Activated naive CD4-positive, alpha-beta T cell treated with anti-CD3 and anti-CD28 coated beads for 36 hours (primary cell): ENCODE measurements around the gene LIPK. TPM values are rescaled to one million over a fixed set of nuclear protein-coding genes. Genes with fewer than 3 reads are reported as not detected.

Experiments
- CTCF ChIA-PET: fragments of 350-600 bp; sonication (Branson Sonifier 250); formaldehyde crosslinking; loops from one replicate; lab custom pipeline; 2021; ENCODE audit warnings: antibody characterized with exemption; lab: Charles Lee
- DNase-seq: peaks from one replicate; pipeline ENCODE4 v3.0.0-alpha.2; 2020
- H3K27ac Mint-ChIP-seq: one replicate; pipeline ENCODE4 v1.8.0; 2021; ENCODE audit warnings: mild to moderate bottlenecking, mixed read lengths
- H3K27me3 Mint-ChIP-seq: one replicate; pipeline ENCODE4 v1.8.0; 2021; ENCODE audit warnings: low read depth, mixed read lengths
- H3K36me3 Mint-ChIP-seq: one replicate; pipeline ENCODE4 v1.8.0; 2021; ENCODE audit warnings: low read depth, mixed read lengths
- H3K4me1 Mint-ChIP-seq: one replicate; pipeline ENCODE4 v1.8.0; 2021; ENCODE audit warnings: low read depth, mixed read lengths
- H3K4me3 Mint-ChIP-seq: one replicate; pipeline ENCODE4 v1.8.0; 2021; ENCODE audit warnings: mild to moderate bottlenecking, moderate library complexity, mixed read lengths
- H3K9me3 Mint-ChIP-seq: one replicate; pipeline ENCODE4 v1.8.0; 2021; ENCODE audit warnings: mixed read lengths
- intact Hi-C: fragments of 100-400 bp; cut with micrococcal nuclease; formaldehyde crosslinking; loops from one replicate; pipeline ENCODE4 v1.15.1; 2023
- total RNA-seq, 2 experiments: library from RNA; stranded (reverse); gene quantifications; one replicate each; pipeline ENCODE4 v1.2.3, GENCODE V29; 2021

The LIPK gene
- total RNA-seq, 2 experiments from 2014 or later = not detected

DNA sequence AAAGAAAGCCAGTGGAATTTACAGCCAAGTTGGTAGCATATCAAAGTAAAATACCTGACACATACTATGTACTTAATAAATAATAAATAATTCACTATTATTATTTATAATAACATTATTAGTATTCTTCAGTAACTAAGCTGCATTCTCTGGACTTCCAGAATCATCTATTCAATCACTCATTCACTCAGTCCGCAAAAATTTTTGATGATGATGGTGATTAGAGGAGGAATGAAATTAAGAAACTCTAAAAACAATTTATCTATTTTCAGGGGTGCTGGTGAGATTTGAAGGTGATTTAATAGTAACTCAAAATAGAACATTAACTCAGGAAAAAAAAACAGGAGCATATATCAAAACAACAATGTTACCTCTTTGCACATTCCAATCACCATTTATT lies 50.6 kb downstream of the LIPK start:
- DNase-seq = no peak
- Mint-ChIP-seq H3K36me3 (no peaks in the 10 kb centered on the region), H3K9me3 (no peaks in the 10 kb centered on the region), H3K27ac (no peak overlapping the region), H3K4me3 (no peak overlapping the region), H3K27me3 (peaks cover 7% of the 10 kb centered on the region), H3K4me1 (peaks cover 10% of the 10 kb centered on the region)
- CTCF ChIA-PET = interaction anchor here (0.9 kb wide), 1 partner anchor 70 kb away, joined by 3 read pairs; no protein-coding TSS in a partner anchor
- intact Hi-C loops = loop anchor here (1.0 to 10.0 kb wide), 2 partner anchors 49 to 692 kb away; no protein-coding TSS in a partner anchor

DNA sequence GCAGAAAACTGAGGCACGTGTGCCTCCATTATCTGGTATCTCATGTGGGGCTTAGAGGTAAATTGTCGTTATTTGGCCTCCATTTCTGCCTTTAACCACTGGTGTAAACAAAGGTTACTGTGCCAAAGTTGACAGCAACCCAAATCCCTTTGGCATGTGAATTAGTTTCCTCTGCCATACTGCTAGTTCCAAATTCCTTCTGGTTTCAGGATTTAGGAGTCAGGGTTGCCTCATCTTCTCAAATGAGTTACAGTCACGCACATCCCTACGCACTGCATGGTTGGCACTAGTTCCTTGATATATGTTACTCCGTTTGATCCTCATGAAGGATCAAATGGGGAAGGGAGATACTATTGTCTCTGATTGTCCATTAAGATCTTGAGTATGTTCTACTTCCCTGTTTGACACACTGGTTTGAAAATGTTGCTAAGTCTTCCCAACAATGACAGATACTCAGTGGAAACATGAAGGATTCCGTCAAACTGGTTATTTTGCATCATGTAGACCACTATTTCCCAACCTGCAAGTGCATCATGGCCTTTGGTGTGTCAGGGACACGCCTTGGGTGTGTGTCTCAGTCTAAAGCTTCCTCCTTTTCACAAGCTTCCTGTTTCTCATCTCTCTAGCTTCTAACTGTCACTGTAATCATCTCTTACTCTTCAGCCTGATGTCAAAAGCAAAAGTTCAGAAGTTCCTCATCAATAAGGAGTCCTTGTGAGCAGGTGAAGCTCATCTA lies 53.5 kb downstream of the LIPK start, which contains the start of gene LIPN:
LIPN (plus strand) TSS at position 655 of the 736 bp plus-strand sequence. CDS start 1,386 bp downstream, outside the sequence.
- DNase-seq = no peak
- Mint-ChIP-seq H3K9me3 (no peaks in the 10 kb centered on the region), H3K4me3 (no peak within 1 kb of the TSS), H3K36me3 (no peaks in the 10 kb centered on the region), H3K27me3 (peaks cover 5% of the 10 kb centered on the region), H3K27ac (no peak within 1 kb of the TSS), H3K4me1 (peaks cover 13% of the 10 kb centered on the region)
- intact Hi-C loops = loop anchor here (10.0 kb wide), 1 partner anchor 695 kb away; no protein-coding TSS in a partner anchor
- CTCF ChIA-PET = no interaction called here

DNA sequence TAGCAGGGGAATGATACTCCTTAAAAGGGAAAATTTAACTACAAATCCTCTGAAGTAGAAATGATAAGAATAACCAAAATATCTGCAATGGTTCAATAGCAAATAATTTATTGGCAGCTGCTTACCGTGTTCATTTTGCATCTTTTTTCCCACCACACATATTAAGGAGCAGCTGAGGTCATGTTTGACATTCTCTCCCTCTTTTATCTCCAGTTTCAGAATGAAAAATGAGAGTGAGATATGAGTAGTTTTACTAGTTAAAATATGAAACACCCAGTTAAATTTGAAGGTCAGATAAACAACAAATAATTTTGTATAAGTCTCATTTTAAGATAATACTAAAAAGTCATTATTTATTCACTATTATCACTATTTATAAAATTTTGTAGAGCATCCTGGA lies 56.9 kb downstream of the LIPK start:
- H3K9me3 Mint-ChIP-seq = no peaks in the 10 kb centered on the region
- CTCF ChIA-PET = no interaction called here
- no peak overlapping the region for H3K4me3 Mint-ChIP-seq
- intact Hi-C loops = no loop called here
- H3K27me3 Mint-ChIP-seq = peaks cover 1% of the 10 kb centered on the region
- H3K36me3 Mint-ChIP-seq = no peaks in the 10 kb centered on the region
- no peak for DNase-seq
- H3K27ac Mint-ChIP-seq = no peak overlapping the region
- peaks cover 6% of the 10 kb centered on the region for H3K4me1 Mint-ChIP-seq

DNA sequence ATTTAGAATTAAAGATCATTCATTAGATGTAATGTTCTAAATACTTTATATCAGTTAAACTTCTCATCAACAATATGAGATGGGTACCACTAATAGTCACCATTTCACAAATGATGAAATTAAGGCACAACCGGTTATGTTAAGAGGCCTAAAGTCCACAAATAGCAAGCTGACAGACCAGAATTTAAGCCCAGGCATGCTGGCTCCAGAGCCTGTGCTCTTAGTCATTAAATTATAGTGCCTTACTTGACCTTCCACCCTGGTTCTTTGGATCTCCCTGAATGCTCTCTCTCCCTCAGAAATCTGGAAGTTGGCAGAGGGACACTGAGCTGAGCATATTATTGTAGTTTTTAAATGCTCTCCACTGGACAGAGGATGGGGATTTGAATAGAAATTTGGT lies 57.4 kb downstream of the LIPK start:
- CTCF ChIA-PET = interaction anchor here (0.9 to 2.0 kb wide), 3 partner anchors 14 to 76 kb away, joined by 3 to 6 read pairs (median 4); no protein-coding TSS in a partner anchor
- Mint-ChIP-seq H3K4me3 (no peak overlapping the region), H3K27ac (no peak overlapping the region), H3K27me3 (peaks cover 1% of the 10 kb centered on the region), H3K9me3 (no peaks in the 10 kb centered on the region), H3K4me1 (peaks cover 6% of the 10 kb centered on the region), H3K36me3 (no peaks in the 10 kb centered on the region)
- intact Hi-C loops = no loop called here
- no peak for DNase-seq

DNA sequence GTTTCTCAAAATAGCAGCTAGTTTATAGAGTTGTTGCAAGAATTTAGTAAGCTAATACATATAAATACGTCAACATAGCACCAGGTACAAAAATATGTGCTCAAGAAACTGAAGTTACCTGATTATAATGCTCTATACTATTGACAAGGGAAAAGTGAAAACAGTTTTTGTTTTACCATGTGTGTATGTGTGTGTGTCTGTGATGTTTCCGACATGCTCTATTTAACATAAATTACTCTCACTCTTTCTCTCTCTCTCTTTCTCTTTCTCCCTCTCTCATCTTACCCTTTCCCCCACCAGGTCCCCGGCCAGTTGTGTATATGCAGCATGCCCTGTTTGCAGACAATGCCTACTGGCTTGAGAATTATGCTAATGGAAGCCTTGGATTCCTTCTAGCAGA lies 58.1 kb downstream of the LIPK start:
- no peak for DNase-seq
- H3K4me3 Mint-ChIP-seq = no peak overlapping the region
- H3K9me3 Mint-ChIP-seq = no peaks in the 10 kb centered on the region
- H3K27ac Mint-ChIP-seq = no peak overlapping the region
- H3K27me3 Mint-ChIP-seq = peaks cover 1% of the 10 kb centered on the region
- CTCF ChIA-PET = interaction anchor here (0.7 to 2.0 kb wide), 4 partner anchors 13 to 167 kb away, joined by 3 to 7 read pairs (median 5); no protein-coding TSS in a partner anchor
- no peaks in the 10 kb centered on the region for H3K36me3 Mint-ChIP-seq
- peaks cover 6% of the 10 kb centered on the region for H3K4me1 Mint-ChIP-seq
- intact Hi-C loops = no loop called here

DNA sequence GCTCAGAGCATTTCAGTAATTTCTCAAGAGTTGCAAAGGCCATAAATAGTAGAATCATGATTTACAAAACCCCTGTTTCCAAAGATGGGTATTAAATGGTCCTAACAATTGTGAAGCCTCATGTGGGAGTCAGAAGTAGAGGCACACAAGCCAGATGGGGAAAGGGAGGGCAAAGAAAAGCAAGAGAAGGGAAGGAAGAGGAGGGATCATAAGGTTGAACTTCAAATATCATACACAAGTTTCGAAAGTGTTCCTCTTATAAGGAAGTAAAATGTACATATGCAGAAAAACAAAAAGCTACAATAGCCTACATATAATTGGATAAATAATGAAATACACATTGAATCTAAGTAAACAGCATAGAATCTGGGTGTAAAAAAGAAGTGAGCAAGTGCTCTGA lies 59.8 kb downstream of the LIPK start:
- H3K27ac Mint-ChIP-seq = no peak overlapping the region
- no peaks in the 10 kb centered on the region for H3K9me3 Mint-ChIP-seq
- DNase-seq = no peak
- peaks cover 2% of the 10 kb centered on the region for H3K4me1 Mint-ChIP-seq
- peaks cover 1% of the 10 kb centered on the region for H3K27me3 Mint-ChIP-seq
- no peaks in the 10 kb centered on the region for H3K36me3 Mint-ChIP-seq
- no peak overlapping the region for H3K4me3 Mint-ChIP-seq
- CTCF ChIA-PET = no interaction called here
- intact Hi-C loops = no loop called here

DNA sequence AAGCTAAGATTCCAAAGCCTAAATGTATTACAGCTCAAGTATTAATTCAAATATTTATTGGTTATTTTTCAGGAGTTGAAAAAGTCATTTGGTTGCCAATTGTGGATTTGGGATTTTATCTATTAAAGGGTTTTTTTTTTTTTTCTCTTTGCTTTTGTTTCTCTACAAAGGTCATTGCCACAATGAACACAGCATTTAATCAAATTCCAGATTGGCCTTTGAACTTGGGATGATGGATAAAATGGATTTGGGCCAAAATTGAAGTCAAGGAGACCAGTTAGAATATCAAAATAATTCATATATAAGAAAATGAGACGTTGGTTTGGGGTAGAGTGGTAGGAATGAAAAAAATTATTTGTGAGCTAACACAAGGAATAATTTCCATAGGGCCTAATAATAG lies 63.3 kb downstream of the LIPK start:
- Mint-ChIP-seq H3K9me3 (peaks cover 2% of the 10 kb centered on the region), H3K36me3 (peaks cover 2% of the 10 kb centered on the region), H3K4me3 (no peak overlapping the region), H3K4me1 (no peaks in the 10 kb centered on the region), H3K27ac (no peak overlapping the region), H3K27me3 (peaks cover 6% of the 10 kb centered on the region)
- DNase-seq = no peak
- intact Hi-C loops = no loop called here
- CTCF ChIA-PET = no interaction called here

DNA sequence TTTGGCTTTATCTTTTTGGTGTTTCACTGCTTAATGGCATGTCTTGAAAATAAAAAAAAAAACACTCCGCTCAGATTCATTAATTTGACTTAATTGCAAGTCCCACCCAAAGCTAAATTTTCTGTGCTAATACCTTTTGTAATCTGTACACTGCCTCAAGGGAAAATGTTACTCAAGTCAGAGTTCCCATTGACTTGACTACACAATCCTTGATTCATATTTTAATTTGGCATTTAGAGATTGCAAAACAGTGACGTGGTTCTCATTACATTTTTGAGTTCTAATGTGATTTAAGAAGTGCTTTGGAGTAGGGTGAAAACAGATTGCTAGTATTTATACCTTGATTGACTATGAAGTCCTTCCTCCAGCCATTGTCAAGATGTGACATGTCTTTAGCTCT lies 75.2 kb downstream of the LIPK start:
- Mint-ChIP-seq H3K36me3 (no peaks in the 10 kb centered on the region), H3K27me3 (peaks cover 7% of the 10 kb centered on the region), H3K4me1 (no peaks in the 10 kb centered on the region), H3K4me3 (no peak overlapping the region), H3K9me3 (no peaks in the 10 kb centered on the region), H3K27ac (no peak overlapping the region)
- no peak for DNase-seq
- intact Hi-C loops = no loop called here
- CTCF ChIA-PET = no interaction called here

DNA sequence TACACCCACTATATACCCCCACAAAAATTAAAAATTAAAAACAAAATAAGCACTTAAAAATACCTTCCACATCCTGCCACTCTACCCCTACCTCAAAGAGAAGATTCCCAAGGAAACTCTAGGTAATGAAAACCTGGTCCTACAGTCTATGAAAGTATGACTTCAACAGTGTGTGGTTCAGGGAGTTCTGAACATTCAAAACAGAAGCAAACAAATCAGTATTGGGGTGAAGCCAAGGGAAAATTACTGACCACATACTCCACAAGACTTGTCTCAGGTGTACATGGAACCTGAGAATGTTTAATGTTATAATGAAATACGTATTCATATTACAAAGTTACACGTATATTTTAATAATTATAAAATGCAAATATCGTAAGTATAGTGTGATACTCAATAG lies 76.2 kb downstream of the LIPK start:
- H3K36me3 Mint-ChIP-seq = no peaks in the 10 kb centered on the region
- DNase-seq = no peak
- no peaks in the 10 kb centered on the region for H3K9me3 Mint-ChIP-seq
- CTCF ChIA-PET = interaction anchor here (0.6 kb wide), 1 partner anchor 149 kb away, joined by 3 read pairs; no protein-coding TSS in a partner anchor
- no peaks in the 10 kb centered on the region for H3K4me1 Mint-ChIP-seq
- no peak overlapping the region for H3K4me3 Mint-ChIP-seq
- intact Hi-C loops = no loop called here
- peaks cover 12% of the 10 kb centered on the region for H3K27me3 Mint-ChIP-seq
- H3K27ac Mint-ChIP-seq = no peak overlapping the region

DNA sequence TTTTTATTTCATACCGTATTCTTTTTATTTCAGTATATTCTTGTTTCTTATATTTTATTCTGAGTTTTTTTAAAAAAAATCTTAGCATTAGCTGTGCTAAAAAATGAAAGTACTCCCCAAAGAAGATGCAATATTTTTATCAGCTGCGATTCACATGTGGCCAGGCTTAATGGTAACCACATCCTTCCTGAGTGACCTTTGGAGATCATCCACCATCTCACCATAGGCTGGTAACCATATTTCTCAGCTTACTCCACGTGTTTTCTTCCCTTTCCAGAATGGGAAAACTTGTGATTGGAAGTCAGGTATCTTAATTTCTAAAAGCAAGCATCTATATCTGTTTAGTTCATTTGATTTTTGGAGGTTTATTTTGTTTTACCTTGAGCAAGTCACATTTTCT lies 77.7 kb downstream of the LIPK start:
- H3K27me3 Mint-ChIP-seq = peaks cover 10% of the 10 kb centered on the region
- H3K9me3 Mint-ChIP-seq = no peaks in the 10 kb centered on the region
- H3K36me3 Mint-ChIP-seq = no peaks in the 10 kb centered on the region
- DNase-seq = no peak
- CTCF ChIA-PET = interaction anchor here (0.7 kb wide), 1 partner anchor 220 kb away, joined by 3 read pairs; no protein-coding TSS in a partner anchor
- intact Hi-C loops = no loop called here
- H3K4me1 Mint-ChIP-seq = no peaks in the 10 kb centered on the region
- no peak overlapping the region for H3K27ac Mint-ChIP-seq
- no peak overlapping the region for H3K4me3 Mint-ChIP-seq

DNA sequence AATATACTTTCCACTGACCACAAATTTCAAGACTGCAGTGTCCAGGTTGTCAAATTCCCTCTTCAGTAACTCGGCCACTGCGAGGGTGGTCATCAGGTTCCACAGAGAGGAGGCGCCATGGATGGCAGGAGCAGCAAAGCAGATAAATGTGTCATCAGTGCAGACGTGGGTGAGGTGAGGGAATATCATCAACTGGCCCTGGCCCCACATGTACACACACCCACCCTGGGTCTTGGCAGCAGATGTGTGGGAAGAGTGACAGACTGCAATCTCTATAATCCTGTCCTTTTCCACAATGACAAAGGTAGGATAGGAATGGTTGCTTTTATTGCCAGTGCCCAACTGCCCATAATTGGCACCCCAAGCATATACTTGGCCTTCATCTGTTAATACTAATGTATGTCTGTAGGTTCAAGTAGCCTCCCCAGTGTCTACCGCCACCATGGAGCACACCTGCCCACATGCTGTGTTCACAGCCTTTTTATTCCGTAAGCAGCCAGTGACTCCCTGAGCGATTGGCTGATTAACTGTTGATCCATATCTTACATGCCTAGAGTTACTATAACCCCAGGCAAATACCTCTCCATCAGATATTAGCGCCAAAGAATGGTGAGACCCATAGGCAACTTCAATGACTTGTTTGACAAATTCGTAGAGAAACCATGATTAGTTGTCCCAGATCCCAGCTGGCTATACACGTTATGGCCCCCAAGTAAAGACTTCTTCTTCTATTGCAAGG lies 80.2 kb downstream of the LIPK start:
- CTCF ChIA-PET = no interaction called here
- H3K27me3 Mint-ChIP-seq = peaks cover 8% of the 10 kb centered on the region
- intact Hi-C loops = no loop called here
- H3K4me3 Mint-ChIP-seq = no peak overlapping the region
- no peak for DNase-seq
- H3K9me3 Mint-ChIP-seq = no peaks in the 10 kb centered on the region
- no peaks in the 10 kb centered on the region for H3K4me1 Mint-ChIP-seq
- H3K27ac Mint-ChIP-seq = no peak overlapping the region
- no peaks in the 10 kb centered on the region for H3K36me3 Mint-ChIP-seq

DNA sequence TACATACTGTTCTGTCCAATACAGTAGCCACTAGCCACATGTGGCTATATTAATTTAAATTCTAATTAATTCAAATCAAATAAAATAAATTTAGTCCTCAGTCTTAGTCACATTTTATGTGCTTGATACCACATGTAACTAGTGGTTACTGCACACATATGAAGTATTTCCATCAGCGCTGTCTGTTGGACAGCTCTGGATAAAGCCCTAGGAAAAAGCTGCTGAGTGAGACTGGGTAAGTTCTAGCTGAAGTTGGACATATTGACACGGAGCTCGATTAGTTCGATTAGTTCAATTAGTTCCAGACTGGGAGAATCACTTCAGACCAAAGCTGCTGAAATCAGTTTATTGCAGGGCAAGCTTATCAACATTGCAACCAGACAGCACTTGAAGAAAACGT lies 81.4 kb downstream of the LIPK start:
- no peaks in the 10 kb centered on the region for H3K36me3 Mint-ChIP-seq
- H3K4me1 Mint-ChIP-seq = peaks cover 2% of the 10 kb centered on the region
- peaks cover 7% of the 10 kb centered on the region for H3K27me3 Mint-ChIP-seq
- DNase-seq = no peak
- H3K9me3 Mint-ChIP-seq = no peaks in the 10 kb centered on the region
- CTCF ChIA-PET = no interaction called here
- intact Hi-C loops = no loop called here
- no peak overlapping the region for H3K4me3 Mint-ChIP-seq
- H3K27ac Mint-ChIP-seq = no peak overlapping the region
